ENCODE measurements around the gene MLYCD.

DNA sequence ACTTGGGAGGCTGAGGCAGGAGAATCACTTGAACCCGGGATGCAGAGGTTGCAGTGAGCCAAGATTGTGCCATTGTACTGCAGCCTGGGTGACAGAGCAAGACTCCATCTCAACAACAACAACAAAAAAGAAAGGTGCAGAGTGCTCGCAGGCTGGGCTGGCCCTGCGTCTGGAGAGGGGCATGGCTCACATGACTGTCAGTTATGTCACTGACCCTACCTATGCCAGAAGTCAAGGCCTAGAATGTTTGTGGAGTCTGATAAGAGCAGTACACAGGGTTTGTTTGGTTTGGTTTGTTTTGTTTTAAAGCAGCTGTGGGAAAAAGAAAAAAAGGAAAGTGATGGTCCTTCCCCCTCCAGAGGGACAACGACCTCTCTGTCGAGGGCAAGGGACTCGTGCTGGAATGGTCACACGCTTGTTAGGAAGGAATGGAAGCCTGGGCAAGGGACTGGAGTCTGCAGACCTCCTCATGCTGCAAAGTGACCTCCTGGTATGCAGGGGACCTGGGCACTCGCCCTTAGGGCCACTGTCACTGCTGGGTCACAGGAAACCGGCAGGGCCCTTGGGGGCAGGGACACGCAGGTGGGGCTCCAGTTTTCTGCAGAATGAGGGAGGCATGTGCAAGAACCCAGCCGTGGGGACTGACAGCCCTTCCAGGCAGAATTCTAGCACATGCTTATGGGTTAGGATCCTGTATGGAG lies 44.0 kb downstream of the MLYCD start:
- TF ChIP-seq, protein P1, sequence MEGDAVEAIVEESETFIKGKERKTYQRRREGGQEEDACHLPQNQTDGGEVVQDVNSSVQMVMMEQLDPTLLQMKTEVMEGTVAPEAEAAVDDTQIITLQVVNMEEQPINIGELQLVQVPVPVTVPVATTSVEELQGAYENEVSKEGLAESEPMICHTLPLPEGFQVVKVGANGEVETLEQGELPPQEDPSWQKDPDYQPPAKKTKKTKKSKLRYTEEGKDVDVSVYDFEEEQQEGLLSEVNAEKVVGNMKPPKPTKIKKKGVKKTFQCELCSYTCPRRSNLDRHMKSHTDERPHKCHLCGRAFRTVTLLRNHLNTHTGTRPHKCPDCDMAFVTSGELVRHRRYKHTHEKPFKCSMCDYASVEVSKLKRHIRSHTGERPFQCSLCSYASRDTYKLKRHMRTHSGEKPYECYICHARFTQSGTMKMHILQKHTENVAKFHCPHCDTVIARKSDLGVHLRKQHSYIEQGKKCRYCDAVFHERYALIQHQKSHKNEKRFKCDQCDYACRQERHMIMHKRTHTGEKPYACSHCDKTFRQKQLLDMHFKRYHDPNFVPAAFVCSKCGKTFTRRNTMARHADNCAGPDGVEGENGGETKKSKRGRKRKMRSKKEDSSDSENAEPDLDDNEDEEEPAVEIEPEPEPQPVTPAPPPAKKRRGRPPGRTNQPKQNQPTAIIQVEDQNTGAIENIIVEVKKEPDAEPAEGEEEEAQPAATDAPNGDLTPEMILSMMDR (IDR thresholded peaks at IDR 0.05) = no peak
- TF ChIP-seq POLR2A (IDR thresholded peaks at IDR 0.05) = no peak

Data from ovary (tissue), 3 donors.